GM19452 (cell line): ENCODE measurements around the gene ABHD10.
A peak's percentile ranks its signal among the peaks of the same experiment; 100 is the strongest.

Source experiments
- ATAC-seq: cut with Tn5 transposase; IDR thresholded peaks from one replicate; pipeline ENCODE4 v1.9.1; 2021; ENCODE audit not compliant: unreplicated experiment

The ABHD10 gene

GRCh38 chr3:111978583-111979433 lies at the start of gene ABHD10:
Gene ABHD10, plus strand, starts transcription at chr3:111979026. Its CDS starts 36 bp downstream, at chr3:111979062.
- ATAC-seq = peak; percentile 94

- ATAC-seq = no peak
Measured at GRCh38 chr3:111929484-111929883, 49.3 kb upstream of the ABHD10 start.

- ATAC-seq = no peak
Measured at GRCh38 chr3:111932946-111933345, 45.9 kb upstream of the ABHD10 start.

- ATAC-seq = no peak
Measured at GRCh38 chr3:111936191-111936841, 42.5 kb upstream of the ABHD10 start.

GRCh38 chr3:111936967-111937366 lies 41.9 kb upstream of the ABHD10 start:
- no peak for ATAC-seq

- no peak for ATAC-seq
Measured at GRCh38 chr3:111937871-111938270, 41.0 kb upstream of the ABHD10 start.

GRCh38 chr3:111939873-111940272 lies 39.0 kb upstream of the ABHD10 start:
- no peak for ATAC-seq

- ATAC-seq = no peak
Measured at GRCh38 chr3:111943533-111943932, 35.3 kb upstream of the ABHD10 start.

- ATAC-seq = no peak
Measured at GRCh38 chr3:111944372-111944771, 34.5 kb upstream of the ABHD10 start.

- no peak for ATAC-seq
Measured at GRCh38 chr3:111947231-111947630, 31.6 kb upstream of the ABHD10 start.

GRCh38 chr3:111948786-111949185 lies 30.0 kb upstream of the ABHD10 start:
- no peak for ATAC-seq

- no peak for ATAC-seq
Measured at GRCh38 chr3:111949712-111950111, 29.1 kb upstream of the ABHD10 start.

- ATAC-seq = no peak
Measured at GRCh38 chr3:111951032-111951431, 27.8 kb upstream of the ABHD10 start.

GRCh38 chr3:111952086-111952485 lies 26.7 kb upstream of the ABHD10 start:
- no peak for ATAC-seq

- ATAC-seq = no peak
Measured at GRCh38 chr3:111952866-111953450, 25.9 kb upstream of the ABHD10 start.

- ATAC-seq = no peak
Measured at GRCh38 chr3:111954228-111954990, 24.4 kb upstream of the ABHD10 start.

- no peak for ATAC-seq
Measured at GRCh38 chr3:111955876-111956275, 22.9 kb upstream of the ABHD10 start.

- no peak for ATAC-seq
Measured at GRCh38 chr3:111956449-111956848, 22.4 kb upstream of the ABHD10 start.

GRCh38 chr3:111956995-111957734 lies 21.7 kb upstream of the ABHD10 start:
- no peak for ATAC-seq

- ATAC-seq = no peak
Measured at GRCh38 chr3:111961461-111962164, 17.2 kb upstream of the ABHD10 start.
